ENCODE measurements around the gene ERAP2.
A peak's percentile ranks its signal among the peaks of the same experiment; 100 is the strongest.

ERAP2 gene

GRCh38 chr5:96893342-96893741, 17.0 kb downstream of the ERAP2 start:
- TF ChIP-seq CTCF (conservative IDR thresholded peaks at IDR 0.05; ENCODE audit: low read depth, low read length): no peak
- peak; percentile 83 for DNase-seq (ENCODE audit: low read depth)
- no peak overlapping the region for H3K4me3 ChIP-seq (ENCODE audit: low read length)

GRCh38 chr5:96896276-96896675, 20.0 kb downstream of the ERAP2 start:
- no peak for TF ChIP-seq CTCF (conservative IDR thresholded peaks at IDR 0.05; ENCODE audit: low read depth, low read length)
- no peak overlapping the region for H3K4me3 ChIP-seq (ENCODE audit: low read length)
- no peak for DNase-seq (ENCODE audit: low read depth)

GRCh38 chr5:96896806-96897205, 20.5 kb downstream of the ERAP2 start:
- no peak for TF ChIP-seq CTCF (conservative IDR thresholded peaks at IDR 0.05; ENCODE audit: low read depth, low read length)
- no peak overlapping the region for H3K4me3 ChIP-seq (ENCODE audit: low read length)
- no peak for DNase-seq (ENCODE audit: low read depth)

GRCh38 chr5:96901384-96901783, 25.1 kb downstream of the ERAP2 start:
- peak; percentile 4 for TF ChIP-seq CTCF (conservative IDR thresholded peaks at IDR 0.05; ENCODE audit: low read depth, low read length)
- H3K4me3 ChIP-seq (ENCODE audit: low read length): no peak overlapping the region
- no peak for DNase-seq (ENCODE audit: low read depth)

- H3K4me3 ChIP-seq (ENCODE audit: low read length): no peak overlapping the region
- TF ChIP-seq CTCF (conservative IDR thresholded peaks at IDR 0.05; ENCODE audit: low read depth, low read length): no peak
- DNase-seq (ENCODE audit: low read depth): no peak
Measured at GRCh38 chr5:96901841-96902240, 25.5 kb downstream of the ERAP2 start.

- TF ChIP-seq CTCF (conservative IDR thresholded peaks at IDR 0.05; ENCODE audit: low read depth, low read length): no peak
Measured at GRCh38 chr5:96902876-96903275, 26.6 kb downstream of the ERAP2 start.

GRCh38 chr5:96903300-96903699, 27.0 kb downstream of the ERAP2 start:
- H3K4me3 ChIP-seq (ENCODE audit: low read length): no peak overlapping the region
- TF ChIP-seq CTCF (conservative IDR thresholded peaks at IDR 0.05; ENCODE audit: low read depth, low read length): no peak
- DNase-seq (ENCODE audit: low read depth): no peak

More at GRCh38 chr5:96902876-96903275, 26.6 kb downstream of the ERAP2 start:
- H3K4me3 ChIP-seq (ENCODE audit: low read length): no peak overlapping the region
- no peak for DNase-seq (ENCODE audit: low read depth)
